Gastrocnemius medialis (tissue), 4 donors: ENCODE measurements around the gene AGPS.

ENCODE experiments used
- POLR2A ChIP-seq, 2 donors: fragments of 450-650 bp; IDR thresholded peaks; one replicate each; pipeline ENCODE4 v1.6.1; 2017; ENCODE audit warnings: antibody characterized with exemption in 2 of 2, mild to moderate bottlenecking in 2 of 2, moderate library complexity in 2 of 2
- TF ChIP-seq, protein P1 (sequence below), 5 experiments: fragments of 450-650 bp in 3 of 5; fragments of 200-600 bp in 2 of 5; sonication (generic) in 2 of 5; IDR thresholded peaks in 4 of 5; conservative IDR thresholded peaks in 1 of 5; 1 replicate in 4 of 5; 2 replicates in 1 of 5; pipeline ENCODE4 v1.5.1; 2016 to 2019; ENCODE audit warnings: antibody characterized with exemption in 5 of 5, mild to moderate bottlenecking in 3 of 5, moderate library complexity in 3 of 5

- TF ChIP-seq, protein P1, sequence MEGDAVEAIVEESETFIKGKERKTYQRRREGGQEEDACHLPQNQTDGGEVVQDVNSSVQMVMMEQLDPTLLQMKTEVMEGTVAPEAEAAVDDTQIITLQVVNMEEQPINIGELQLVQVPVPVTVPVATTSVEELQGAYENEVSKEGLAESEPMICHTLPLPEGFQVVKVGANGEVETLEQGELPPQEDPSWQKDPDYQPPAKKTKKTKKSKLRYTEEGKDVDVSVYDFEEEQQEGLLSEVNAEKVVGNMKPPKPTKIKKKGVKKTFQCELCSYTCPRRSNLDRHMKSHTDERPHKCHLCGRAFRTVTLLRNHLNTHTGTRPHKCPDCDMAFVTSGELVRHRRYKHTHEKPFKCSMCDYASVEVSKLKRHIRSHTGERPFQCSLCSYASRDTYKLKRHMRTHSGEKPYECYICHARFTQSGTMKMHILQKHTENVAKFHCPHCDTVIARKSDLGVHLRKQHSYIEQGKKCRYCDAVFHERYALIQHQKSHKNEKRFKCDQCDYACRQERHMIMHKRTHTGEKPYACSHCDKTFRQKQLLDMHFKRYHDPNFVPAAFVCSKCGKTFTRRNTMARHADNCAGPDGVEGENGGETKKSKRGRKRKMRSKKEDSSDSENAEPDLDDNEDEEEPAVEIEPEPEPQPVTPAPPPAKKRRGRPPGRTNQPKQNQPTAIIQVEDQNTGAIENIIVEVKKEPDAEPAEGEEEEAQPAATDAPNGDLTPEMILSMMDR (IDR thresholded peaks at IDR 0.05 in 4 of 5, conservative IDR thresholded peaks at IDR 0.05 in 1 of 5), result no peak
- no peak for TF ChIP-seq POLR2A (IDR thresholded peaks at IDR 0.05)
Observed at GRCh38 chr2:177433402-177433801, 40.8 kb downstream of the AGPS start.
